Fibroblast of lung (primary cell): ENCODE measurements around the gene SIX1. TPM values are rescaled to one million over a fixed set of nuclear protein-coding genes. Genes with fewer than 3 reads are reported as not detected.

ENCODE experiments used
- DNase-seq, 2 donors: peaks; one replicate each; pipeline versions ENCODE4 v3.0.0 to v3.0.0-alpha.2; 2010; ENCODE audit warnings: low read depth in 2 of 2
- H2AFZ ChIP-seq: 2 replicates; pipeline ENCODE4 v1.5.1; 2012; ENCODE audit warnings: low read length, control low read depth, inconsistent platforms
- H3K27ac ChIP-seq: 2 replicates; pipeline ENCODE4 v1.5.1; 2011; ENCODE audit warnings: low read length, control low read depth; ENCODE audit not compliant: insufficient read depth
- H3K27me3 ChIP-seq: 2 replicates; pipeline ENCODE4 v1.5.1; 2011; ENCODE audit warnings: mild to moderate bottlenecking, low read length; ENCODE audit not compliant: control insufficient read depth, insufficient read depth
- H3K36me3 ChIP-seq: 2 replicates; pipeline ENCODE4 v1.5.1; 2011; ENCODE audit warnings: low read length; ENCODE audit not compliant: control insufficient read depth, insufficient read depth
- H3K4me1 ChIP-seq: 2 replicates; pipeline ENCODE4 v1.5.1; 2011; ENCODE audit warnings: low read length; ENCODE audit not compliant: control insufficient read depth, insufficient read depth; ENCODE audit errors: extremely low read depth
- H3K4me2 ChIP-seq: 2 replicates; pipeline ENCODE4 v1.5.1; 2011; ENCODE audit warnings: low read length, control low read depth; ENCODE audit not compliant: insufficient read depth; ENCODE audit errors: extremely low read depth
- H3K4me3 ChIP-seq, 4 experiments: fragments of 200-600 bp in 1 of 4; sonication (generic) in 1 of 4; replicated peaks in 1 of 4; 2 replicates each; pipeline ENCODE4 v1.5.1; 2011 to 2016; ENCODE audit warnings: low read length in 4 of 4, low read depth in 3 of 4, mild to moderate bottlenecking in 3 of 4, control low read depth in 2 of 4, inconsistent platforms in 1 of 4, mixed read lengths in 1 of 4; ENCODE audit not compliant: insufficient read depth in 1 of 4; ENCODE audit errors: control extremely low read depth in 1 of 4
- H3K79me2 ChIP-seq: 2 replicates; pipeline ENCODE4 v1.5.1; 2012; ENCODE audit warnings: mild to moderate bottlenecking, low read length, inconsistent platforms; ENCODE audit not compliant: control insufficient read depth, insufficient read depth
- H3K9ac ChIP-seq: 2 replicates; pipeline ENCODE4 v1.5.1; 2011; ENCODE audit warnings: mild to moderate bottlenecking, low read length, control low read depth; ENCODE audit not compliant: insufficient read depth
- H3K9me3 ChIP-seq: 2 replicates; pipeline ENCODE4 v1.5.1; 2012; ENCODE audit warnings: low read depth, low read length; ENCODE audit not compliant: control insufficient read depth, insufficient read depth
- H4K20me1 ChIP-seq: 2 replicates; pipeline ENCODE4 v1.5.1; 2011; ENCODE audit warnings: low read length; ENCODE audit not compliant: control insufficient read depth, insufficient read depth; ENCODE audit errors: extremely low read depth
- CTCF ChIP-seq, 2 donors: IDR thresholded peaks in 1 of 2; conservative IDR thresholded peaks in 1 of 2; 1 replicate in 1 of 2; 2 replicates in 1 of 2; pipeline ENCODE4 v1.5.1; 2011 to 2012; ENCODE audit warnings: low read length in 2 of 2, control low read depth in 1 of 2, inconsistent platforms in 1 of 2, low read depth in 1 of 2, mild to moderate bottlenecking in 1 of 2
- EZH2 ChIP-seq: IDR thresholded peaks from 2 replicates; pipeline ENCODE4 v1.5.1; 2012; ENCODE audit warnings: low read length, control low read depth, mild to moderate bottlenecking; ENCODE audit errors: missing control alignments
- polyA plus RNA-seq, 2 donors: library from polyadenylated mRNA; depleted of rRNA in 1 of 2; stranded (reverse) in 1 of 2; unstranded in 1 of 2; fragments of >200 nt; gene quantifications; 2 replicates each; pipeline ENCODE4 v1.2.1, GENCODE V29; 2011 to 2012; ENCODE audit warnings: missing spikeins in 1 of 2
- total RNA-seq: library from RNA; depleted of rRNA; stranded (reverse); fragments of >200 nt; gene quantifications from 2 replicates; pipeline ENCODE4 v1.2.1, GENCODE V29; 2014

SIX1 gene
- total and polyA plus RNA-seq, 2 donors (not counting 1 experiment from before 2014, with no cell fraction given): 6.9 to 8.3 TPM

GRCh38 chr14:60680511-60680910 lies 31.2 kb upstream of the SIX1 start:
- H3K4me2 ChIP-seq: no peak overlapping the region
- no peaks in the 10 kb centered on the region for H3K36me3 ChIP-seq
- no peaks in the 10 kb centered on the region for H3K9me3 ChIP-seq
- DNase-seq: no peak
- no peaks in the 10 kb centered on the region for H3K4me1 ChIP-seq
- H3K9ac ChIP-seq: no peak overlapping the region
- no peak for TF ChIP-seq EZH2
- H3K4me3 ChIP-seq: no peak overlapping the region
- no peaks in the 10 kb centered on the region for H4K20me1 ChIP-seq
- no peak overlapping the region for H3K27ac ChIP-seq
- H2AFZ ChIP-seq: no peak overlapping the region
- no peaks in the 10 kb centered on the region for H3K79me2 ChIP-seq
- H3K27me3 ChIP-seq: no peaks in the 10 kb centered on the region

GRCh38 chr14:60679566-60680258 lies 30.4 kb upstream of the SIX1 start:
- Histone ChIP-seq H3K27ac (no peak overlapping the region), H3K4me1 (no peaks in the 10 kb centered on the region), H3K27me3 (no peaks in the 10 kb centered on the region), H3K9ac (no peak overlapping the region), H4K20me1 (no peaks in the 10 kb centered on the region), H3K36me3 (no peaks in the 10 kb centered on the region), H3K4me3 (no peak overlapping the region), H2AFZ (no peak overlapping the region), H3K79me2 (no peaks in the 10 kb centered on the region), H3K4me2 (no peak overlapping the region), H3K9me3 (no peaks in the 10 kb centered on the region)
- TF ChIP-seq EZH2 (no peak), CTCF (conservative IDR thresholded peaks at IDR 0.05 in 1 of 2, IDR thresholded peaks at IDR 0.05 in 1 of 2; ENCODE audit: low read depth in 1 of 2, low read length in 2 of 2) (no peak)
- no peak for DNase-seq

GRCh38 chr14:60677701-60678100 lies 28.4 kb upstream of the SIX1 start:
- Histone ChIP-seq H3K4me3 (no peak overlapping the region), H3K4me1 (no peaks in the 10 kb centered on the region), H3K4me2 (no peak overlapping the region), H3K9me3 (no peaks in the 10 kb centered on the region), H3K36me3 (no peaks in the 10 kb centered on the region), H3K27me3 (no peaks in the 10 kb centered on the region), H3K79me2 (no peaks in the 10 kb centered on the region), H2AFZ (no peak overlapping the region), H3K27ac (no peak overlapping the region), H4K20me1 (no peaks in the 10 kb centered on the region), H3K9ac (no peak overlapping the region)
- TF ChIP-seq EZH2 (no peak), CTCF (conservative IDR thresholded peaks at IDR 0.05 in 1 of 2, IDR thresholded peaks at IDR 0.05 in 1 of 2; ENCODE audit: low read depth in 1 of 2, low read length in 2 of 2) (no peak)
- no peak for DNase-seq
